Measurements from ENCODE around the gene GALNTL6.
"Not testable (repeated sequence)": the region's sequence is repeated elsewhere in the genome, so short reads cannot be mapped to it uniquely, and the experiment has no call there.

GALNTL6 gene

DNA sequence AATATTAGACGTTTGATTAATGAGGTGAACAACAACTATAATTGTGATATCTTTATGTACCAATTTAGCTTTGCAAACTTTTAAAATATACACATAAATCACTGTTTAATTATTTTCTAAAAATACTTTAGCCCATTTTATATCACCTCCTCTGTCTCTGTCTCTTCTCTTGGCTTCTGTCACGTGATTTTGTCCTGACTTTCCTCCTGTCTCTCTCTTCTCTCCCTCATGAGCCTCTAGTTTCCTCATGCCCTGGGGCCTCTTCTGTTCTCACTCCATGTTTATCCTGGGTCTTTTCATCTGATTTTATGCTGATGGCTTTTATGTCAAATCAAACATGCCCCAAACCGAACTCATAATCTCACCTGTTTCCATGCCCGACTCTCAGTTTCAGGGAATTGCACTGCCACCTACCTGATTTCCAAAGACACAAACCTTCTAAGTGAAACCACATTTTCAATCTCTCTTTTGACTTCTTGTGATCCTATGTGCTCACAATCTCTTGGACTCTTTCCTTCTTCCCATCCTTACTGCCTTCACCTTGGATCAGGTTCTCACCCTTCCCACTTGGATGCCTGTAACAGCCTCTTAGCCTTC lies 1052.4 kb downstream of the GALNTL6 start:
- no peak for DNase-seq (ENCODE audit: low read depth in 2 of 2)

DNA sequence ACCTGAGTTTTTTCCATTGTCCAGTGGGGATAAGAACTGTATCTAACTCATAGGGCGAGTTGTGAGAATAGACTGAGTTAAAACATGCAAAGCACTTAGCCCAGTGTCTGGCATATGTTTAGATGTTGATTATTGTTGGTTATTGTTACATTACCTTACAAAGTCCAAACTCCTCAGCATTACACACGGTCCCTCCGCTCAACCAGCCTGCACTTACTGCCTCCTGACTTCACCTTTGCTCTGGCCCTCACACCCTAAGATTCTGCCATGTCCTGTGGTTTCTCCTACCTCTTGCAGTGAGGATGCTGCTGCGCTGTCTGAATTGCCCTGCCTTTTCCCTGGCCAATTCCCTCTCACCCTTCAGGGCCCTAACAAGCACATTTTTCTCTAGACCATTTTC lies 1053.2 kb downstream of the GALNTL6 start:
- no peak for DNase-seq (ENCODE audit: low read depth in 2 of 2)

DNA sequence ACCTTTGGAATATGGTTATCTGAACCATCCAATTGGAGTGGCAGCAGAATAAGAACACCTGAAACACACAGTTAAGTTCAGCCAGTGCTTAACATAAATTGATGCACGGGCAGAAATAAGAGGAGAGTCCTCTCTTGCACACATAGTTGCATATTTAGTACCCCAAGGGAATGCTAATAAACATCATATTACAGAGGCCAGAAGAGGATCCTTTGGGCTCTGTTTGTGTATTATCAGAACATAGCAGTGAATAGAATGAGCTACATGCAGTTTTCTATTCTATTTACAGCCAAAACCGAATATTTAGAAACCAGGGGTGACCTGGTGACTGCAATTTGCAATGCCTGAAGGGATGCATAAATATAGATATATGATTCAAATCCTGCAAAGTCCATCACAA lies 1054.6 kb downstream of the GALNTL6 start:
- DNase-seq (ENCODE audit: low read depth in 2 of 2), result no peak

DNA sequence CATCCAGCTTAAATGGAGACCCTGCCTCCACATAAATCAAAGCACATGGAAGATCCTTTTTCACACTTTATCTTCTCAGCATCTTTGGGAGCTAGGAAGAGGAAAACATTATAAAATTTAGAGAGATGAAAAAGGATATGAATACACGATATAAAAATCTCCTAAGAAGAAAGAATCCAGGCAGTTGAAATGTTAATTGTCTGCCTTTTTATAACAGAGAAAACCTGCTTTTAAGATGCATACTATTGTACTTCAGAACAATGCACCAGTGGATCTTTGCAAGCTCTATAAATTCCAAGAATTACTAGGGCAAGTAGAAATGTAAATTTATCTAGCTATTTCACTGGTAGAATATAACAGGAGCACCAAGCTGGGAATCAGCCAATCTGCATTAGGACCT lies 1055.1 kb downstream of the GALNTL6 start:
- DNase-seq (ENCODE audit: low read depth in 2 of 2), result no peak

DNA sequence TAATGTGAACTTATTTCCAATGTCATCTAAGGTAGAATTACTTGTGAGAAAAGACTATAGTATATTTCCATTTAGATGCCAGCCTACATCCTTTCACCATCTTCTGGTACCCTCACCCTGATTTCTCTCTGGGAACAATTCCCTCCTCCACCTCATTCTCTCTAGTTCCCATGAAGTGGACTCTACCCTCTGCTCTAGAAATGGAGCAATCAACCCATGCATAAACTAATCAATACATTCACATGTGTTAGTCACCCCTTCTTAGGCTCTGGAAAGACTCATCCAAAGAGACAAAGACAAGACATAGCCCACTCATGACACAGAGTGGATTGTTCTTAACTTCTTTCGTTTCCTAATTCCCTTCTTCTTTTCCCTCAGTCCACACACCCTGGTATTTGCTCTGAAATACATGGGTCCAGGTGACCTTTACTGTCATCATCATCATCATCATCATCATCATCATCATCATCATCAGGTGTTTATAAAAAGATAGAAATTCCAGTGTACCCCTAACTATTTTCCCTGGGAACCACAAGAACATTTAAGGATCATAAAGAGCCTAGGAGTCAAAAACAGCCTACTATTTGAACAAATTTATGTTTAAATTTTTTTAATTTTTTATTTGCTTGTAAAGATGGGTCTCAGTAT lies 1056.5 kb downstream of the GALNTL6 start:
- no peak for DNase-seq (ENCODE audit: low read depth in 2 of 2)

DNA sequence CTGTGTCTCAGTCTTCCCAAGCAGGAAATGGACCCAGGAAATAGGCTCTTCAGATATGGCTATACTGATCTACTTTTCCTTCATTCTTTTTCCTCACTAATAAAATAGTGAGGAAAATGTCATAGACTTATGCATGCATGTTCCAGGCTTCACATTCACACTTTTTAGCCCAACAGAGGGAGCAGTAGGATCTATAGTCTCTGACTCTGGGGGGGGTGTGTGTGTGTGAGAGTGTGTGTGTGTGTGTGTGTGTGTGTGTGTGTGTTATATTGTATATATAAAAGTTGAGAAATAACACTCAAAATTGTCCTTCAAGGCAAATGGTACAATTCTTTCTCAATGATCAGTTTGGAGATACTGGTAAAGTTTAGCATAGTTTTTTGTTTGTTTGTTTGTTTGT lies 1058.2 kb downstream of the GALNTL6 start:
- no peak for DNase-seq (ENCODE audit: low read depth in 2 of 2)

DNA sequence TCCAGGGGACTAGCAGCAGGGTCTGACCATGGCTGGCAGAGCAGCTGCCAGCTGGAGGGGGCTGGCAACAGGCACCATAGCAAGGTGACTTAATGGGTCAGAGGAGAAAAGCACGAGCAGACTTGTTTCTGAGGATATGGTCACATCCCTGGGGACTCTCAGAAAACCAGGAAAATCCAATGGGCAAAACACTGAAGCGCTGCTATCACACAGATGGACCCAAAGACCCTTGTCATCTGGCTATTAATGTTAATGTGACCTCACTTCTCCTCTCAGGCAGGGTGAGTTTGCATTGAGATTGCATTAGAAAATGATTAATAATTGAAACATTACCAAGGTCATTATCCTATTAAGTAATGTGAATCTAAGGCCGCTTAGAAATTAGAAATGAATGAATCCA lies 1061.7 kb downstream of the GALNTL6 start:
- DNase-seq (ENCODE audit: low read depth in 2 of 2), result no peak

DNA sequence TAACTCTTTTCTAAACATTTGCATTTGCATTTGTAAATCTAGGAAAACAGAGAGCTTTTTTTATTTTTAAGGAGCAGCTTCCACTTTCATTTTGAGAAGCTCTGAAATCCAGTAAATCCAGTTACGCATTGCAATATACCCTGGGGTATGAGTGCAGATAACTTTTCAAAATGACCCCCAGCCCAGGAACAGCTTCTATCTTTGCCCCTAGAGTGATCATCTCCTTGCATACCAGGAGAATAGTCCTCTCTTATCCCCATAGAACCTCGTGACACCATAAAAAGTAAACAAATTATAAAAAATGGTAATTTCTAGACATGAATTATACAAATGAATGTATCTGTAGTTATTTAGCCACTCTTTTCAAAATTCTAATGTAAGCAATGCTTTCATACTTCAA lies 1063.2 kb downstream of the GALNTL6 start:
- no peak for DNase-seq (ENCODE audit: low read depth in 2 of 2)

DNA sequence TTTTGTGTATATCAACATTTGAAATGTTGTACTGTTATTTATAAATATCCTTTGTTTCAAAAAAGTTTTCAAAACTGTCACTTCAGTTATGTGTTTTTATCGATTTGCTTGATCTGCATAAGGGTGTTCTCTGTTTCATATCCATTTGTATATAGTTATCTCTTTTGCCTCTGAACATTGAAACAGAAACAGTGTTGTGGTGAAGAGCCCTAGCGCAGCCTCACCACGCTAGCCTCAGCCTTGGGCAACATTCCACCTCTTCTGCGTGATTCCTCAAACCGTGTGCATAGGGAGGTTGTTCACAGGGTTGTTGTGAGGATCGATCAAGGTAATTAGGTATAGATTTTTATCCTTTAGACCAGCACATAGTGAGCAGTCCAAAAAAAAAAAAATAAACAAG lies 1068.4 kb downstream of the GALNTL6 start:
- DNase-seq (ENCODE audit: low read depth in 2 of 2), result no peak

DNA sequence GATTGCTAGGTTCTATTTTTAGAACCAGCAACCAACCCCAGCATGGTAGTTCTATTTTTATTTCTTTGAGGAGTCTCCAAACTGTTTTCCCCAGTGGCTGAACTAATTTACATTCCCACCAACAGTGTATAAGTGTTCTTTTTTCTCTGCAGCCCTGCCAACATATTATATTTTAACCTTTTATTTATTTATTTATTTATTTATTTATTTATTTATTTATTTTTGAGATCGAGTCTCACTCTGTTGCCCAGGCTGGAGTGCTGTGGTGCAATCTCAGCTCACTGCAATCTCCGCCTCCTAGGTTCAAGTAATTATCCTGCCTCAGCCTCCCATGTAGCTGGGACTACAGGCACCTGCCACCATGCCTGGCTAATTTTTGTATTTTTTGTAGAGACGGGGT lies 1074.2 kb downstream of the GALNTL6 start:
- DNase-seq (ENCODE audit: low read depth in 2 of 2), result not testable (repeated sequence)

DNA sequence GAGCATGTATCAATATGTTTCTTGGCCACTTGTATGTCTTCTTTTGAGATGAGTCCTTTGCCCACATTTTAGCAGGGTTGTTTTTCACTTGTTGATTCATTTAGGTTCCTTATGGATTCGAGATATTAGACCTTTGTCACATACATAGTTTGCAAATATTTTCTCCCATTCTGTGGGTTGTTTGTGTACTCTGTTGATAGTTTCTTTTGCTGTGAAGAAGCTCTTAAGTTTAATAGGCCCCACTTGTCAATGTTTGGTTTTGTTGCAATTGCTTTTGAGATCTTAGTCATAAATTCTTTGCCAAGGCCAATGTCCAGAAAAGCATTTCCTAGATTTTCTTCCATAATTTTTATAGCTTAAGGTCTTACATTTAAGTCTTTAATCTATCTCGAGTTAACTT lies 1074.8 kb downstream of the GALNTL6 start:
- no peak for DNase-seq (ENCODE audit: low read depth in 2 of 2)

DNA sequence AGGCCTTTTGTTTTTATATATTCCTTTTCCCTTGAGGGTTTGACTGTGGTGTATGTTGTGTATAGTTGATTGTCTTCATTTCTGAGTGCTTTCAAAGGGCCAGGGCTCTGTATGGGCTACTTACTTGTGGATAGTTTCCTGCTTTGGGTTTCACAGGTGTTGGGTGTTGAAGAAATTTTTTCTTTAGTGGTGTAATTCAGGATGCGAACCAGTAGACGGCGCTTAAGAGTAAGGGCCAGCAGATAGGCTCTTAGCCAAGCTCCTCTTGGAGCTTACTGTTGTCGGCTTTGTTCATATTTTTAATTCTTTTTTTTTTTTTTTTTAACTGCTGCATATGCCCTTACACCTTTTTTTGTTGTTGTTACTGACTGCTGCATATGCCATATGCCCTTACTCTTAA lies 1079.1 kb downstream of the GALNTL6 start:
- DNase-seq (ENCODE audit: low read depth in 2 of 2), result no peak

DNA sequence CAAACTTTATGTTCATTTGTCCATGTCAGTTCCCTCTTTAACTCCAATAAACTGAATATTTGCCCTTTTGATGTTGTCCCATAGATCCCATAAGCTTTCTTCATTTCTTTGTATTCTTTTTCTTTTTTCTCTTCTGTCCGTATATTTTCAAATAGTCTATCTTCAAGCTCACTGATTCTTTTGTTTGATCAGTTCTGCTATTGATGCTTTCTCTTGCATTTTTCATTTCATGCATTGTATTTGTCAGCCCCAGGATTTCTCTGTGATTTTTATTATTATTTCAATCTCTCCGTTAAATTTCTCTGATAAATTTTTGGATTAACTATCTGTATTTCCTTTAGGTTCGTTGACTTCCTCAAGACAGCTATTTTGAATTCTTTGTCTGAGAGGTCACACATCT lies 1082.5 kb downstream of the GALNTL6 start:
- DNase-seq (ENCODE audit: low read depth in 2 of 2), result no peak

DNA sequence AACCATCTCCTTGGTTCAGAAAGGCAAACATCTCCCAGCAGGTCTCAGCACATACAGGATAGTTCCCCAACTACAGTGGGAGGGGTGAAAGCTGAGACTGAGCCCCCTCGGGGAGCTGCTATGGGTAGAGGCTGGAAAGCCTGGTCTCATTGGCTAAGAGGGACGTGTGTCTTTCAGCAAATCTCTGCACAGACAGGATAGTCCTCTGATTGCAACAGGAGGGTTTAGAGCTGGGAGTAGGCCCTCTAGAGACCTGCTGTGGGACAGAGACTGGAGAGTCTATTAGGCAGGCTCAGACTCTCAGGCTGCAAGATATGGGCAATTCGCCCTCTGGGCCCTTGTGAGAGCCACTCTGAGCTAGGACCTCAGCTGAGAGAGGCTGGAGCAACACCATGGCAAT lies 1083.8 kb downstream of the GALNTL6 start:
- no peak for DNase-seq (ENCODE audit: low read depth in 2 of 2)

DNA sequence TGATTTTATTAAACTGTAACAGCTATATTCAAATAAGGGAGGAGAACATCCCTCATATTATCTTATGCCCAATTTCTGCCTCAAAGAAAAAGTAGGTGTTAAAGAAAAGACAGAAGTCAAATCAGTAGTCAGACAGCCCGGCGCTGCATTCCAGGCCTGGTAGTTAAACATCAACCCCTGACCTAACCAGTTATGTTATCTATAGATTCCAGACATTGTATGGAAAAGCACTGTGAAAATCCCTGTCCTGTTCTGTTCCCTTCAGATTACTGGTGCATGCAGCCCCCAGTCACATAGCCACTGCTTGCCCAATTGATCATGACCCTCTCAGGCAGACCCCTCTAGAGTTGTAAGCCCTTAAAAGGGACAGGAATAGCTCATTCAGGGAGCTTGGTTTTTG lies 1085.5 kb downstream of the GALNTL6 start:
- no peak for DNase-seq (ENCODE audit: low read depth in 2 of 2)

DNA sequence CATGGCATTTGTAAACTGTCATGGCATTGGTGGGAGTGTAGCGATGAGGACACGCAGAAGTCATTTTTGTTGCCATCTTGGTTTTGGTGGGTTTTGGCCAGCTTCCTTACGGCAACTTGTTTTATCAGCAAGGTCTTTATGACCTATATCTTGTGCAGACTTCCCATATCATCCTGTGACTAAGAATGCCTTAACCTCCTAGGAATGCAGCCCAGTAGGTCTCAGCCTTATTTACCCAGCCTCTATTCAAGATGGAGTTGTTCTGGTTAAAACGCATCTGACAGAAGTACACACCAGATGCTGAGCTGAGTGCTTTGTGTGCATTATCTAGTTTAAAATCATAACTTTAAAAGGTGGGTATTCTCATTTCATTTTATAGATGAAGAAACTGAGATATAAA lies 1086.7 kb downstream of the GALNTL6 start:
- no peak for DNase-seq (ENCODE audit: low read depth in 2 of 2)

DNA sequence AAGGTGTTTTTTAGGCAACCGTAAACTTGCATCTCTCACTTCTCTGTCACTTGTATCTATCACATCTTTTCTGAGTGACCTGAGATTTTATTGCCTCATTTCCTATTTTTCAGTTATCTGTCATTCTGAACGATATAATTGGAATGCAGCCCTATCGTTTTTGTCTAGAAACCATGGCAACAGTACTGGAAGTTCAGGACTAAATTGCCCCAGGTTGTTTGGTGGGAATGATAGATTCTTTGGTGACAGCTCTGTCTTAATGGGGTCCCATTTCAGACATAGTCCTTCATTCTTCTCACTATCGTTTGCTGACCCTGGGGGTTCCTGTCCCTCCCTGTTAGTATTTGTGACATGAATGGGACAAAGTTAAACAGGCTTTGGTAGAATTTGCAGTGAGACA lies 1087.7 kb downstream of the GALNTL6 start:
- no peak for DNase-seq (ENCODE audit: low read depth in 2 of 2)

DNA sequence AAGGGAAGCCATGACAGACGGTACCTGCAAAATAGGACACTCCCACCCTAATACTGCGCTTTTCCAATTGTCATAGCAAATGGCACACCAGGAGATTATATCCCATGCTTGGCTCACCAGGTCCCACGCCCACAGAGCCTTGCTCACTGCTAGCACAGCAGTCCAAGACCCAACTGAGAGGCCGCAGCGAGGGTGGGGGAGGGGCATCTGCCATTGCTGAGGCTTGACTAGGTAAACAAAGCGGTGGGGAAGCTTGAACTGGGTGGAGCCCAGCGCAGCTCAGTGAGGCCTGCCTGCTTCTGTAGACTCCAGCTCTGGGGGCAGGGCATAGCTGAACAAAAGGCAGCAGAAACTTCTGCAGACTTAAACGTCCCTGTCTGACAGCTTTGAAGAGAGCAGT lies 1099.3 kb downstream of the GALNTL6 start:
- not testable (repeated sequence) for DNase-seq (ENCODE audit: low read depth in 2 of 2)

DNA sequence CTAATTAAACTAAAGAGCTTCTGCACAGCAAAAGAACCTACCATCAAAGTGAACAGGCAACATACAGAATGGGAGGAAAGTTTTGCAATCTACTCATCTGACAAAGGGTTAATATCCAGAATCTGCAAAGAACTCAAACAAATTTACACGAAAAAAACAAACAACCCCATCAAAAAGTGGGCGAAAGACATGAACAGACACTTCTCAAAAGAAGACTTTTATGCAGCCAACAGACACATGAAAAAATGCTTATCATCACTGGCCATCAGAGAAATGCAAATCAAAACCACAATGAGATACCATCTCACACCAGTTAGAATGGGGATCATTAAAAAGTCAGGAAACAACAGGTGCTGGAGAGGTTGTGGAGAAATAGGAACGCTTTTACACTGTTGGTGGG lies 1104.2 kb downstream of the GALNTL6 start:
- not testable (repeated sequence) for DNase-seq (ENCODE audit: low read depth in 2 of 2)

DNA sequence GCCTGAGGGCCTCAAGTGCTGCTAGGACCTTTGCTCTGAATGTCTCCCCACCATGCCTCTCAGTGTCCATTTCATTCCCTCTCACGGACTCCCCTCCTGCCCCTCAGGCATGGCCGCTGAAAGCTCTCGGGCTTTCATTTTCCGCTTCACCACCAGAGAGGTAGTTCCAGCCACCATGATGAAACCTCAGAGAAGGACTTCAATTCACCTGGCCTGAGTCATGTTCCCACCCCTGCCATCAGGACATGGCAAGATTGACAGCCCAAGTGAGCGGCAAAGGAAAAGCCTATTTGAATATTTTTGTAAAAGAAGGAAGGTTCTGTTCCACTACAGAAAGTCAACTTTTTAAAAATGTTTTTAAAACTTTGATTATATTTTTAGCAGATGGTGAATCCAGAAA lies 1106.1 kb downstream of the GALNTL6 start:
- no peak for DNase-seq (ENCODE audit: low read depth in 2 of 2)

DNA sequence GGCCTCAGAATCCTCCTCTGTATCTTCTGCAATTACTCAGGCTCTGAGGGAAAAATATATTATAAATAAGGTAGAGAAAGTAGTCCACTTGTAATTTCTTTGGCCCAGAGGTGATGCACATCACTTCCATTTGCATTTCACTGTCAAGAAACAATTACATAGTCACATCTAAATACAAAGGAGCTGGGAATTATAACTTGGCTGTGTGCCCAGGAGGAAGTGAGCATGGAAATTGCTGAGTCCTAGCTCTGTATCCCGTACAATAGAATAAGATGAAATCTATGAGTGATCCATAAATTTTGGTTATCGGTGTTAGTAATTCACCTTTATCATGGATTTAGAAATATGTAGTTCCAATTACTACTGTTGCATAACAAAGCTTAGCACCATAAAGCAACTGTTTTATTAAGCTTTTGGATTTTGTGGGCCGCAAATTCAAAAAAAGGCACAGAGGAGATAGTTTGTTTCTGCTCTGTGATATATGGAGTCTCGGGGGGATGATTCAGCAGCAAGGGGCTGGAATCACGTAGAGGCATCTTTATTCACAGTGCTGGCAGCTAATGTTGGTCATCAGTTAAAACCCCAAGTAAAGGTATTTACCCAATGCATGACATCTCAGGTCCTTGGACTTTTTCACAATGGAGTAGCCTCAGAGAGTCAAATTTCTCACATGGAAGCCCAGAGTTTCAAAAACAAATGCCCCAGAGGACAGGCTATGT lies 1114.1 kb downstream of the GALNTL6 start:
- no peak for DNase-seq (ENCODE audit: low read depth in 2 of 2)

DNA sequence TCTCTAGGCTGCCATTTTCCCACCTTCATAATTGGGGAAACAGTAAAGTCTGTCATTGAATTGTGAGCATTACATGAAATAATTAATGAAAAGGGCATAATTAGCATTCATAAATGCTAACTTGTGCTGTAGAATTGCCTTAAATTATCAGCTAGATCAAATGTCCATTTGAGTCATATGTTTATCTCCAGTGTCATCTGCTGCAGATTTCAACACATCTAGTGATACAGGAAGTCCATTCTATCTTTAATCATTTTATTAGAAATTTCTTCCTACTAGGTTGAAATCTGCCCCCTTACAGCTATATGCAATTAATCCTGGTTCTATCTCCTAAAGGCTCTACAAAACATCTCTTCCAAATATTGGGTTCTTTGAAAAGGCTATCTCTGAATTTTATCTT lies 1115.1 kb downstream of the GALNTL6 start:
- DNase-seq (ENCODE audit: low read depth in 2 of 2), result no peak

DNA sequence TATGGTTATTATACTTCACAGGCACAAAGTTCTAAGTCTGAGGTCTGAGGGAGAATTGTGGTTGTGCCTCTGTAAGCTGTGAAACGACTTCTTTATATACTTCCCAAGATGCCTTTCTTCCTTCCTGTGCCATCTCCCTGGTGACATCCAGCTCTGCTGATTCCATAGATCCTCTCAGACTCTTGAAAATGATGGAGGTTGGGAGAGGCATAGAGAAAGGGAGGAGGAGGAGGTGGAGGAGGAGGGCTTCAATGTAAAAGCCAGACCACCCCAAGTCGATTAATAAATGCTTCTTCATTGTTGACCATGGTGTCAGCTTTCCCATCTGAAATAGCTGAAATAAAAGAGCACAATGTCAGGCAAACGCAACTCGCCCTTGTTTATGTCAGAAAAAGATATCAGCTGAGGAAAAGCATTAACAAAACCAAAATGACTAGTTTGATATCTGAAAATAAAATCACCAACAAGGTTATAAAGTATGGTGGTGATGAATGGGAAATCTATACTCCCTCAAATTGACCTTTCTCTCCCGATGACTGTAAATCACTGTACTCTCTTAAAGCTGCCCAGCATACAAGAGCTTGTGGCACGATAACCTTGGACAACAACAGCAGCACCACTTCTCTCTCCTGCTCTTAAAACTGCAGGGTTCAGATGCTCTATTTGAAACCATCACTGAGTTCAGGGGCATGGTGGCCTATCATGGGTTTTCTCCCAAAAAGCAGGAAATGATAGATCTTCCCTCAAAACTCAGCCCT lies 1125.0 kb downstream of the GALNTL6 start:
- no peak for DNase-seq (ENCODE audit: low read depth in 2 of 2)

All from fibroblast of skin of left quadriceps (primary cell).